ENCODE data around the gene TEX35. TPM values are rescaled to one million over a fixed set of nuclear protein-coding genes. Genes with fewer than 3 reads are reported as not detected.
"Not testable (repeated sequence)": the region's sequence is repeated elsewhere in the genome, so short reads cannot be mapped to it uniquely, and the experiment has no call there.

Gene TEX35
- polyA plus RNA-seq, 1 donor from 2014 or later = not detected

- peak overlapping the region in 1 of 4 donors; percentile 98 for H3K4me3 Mint-ChIP-seq
- no peak overlapping the region for H3K27ac Mint-ChIP-seq
- H3K36me3 Mint-ChIP-seq = no peaks in the 10 kb centered on the region
- no peaks in the 10 kb centered on the region for H3K9me3 Mint-ChIP-seq
- H3K4me1 Mint-ChIP-seq = peaks cover 11 to 12% (median 11%) of the 10 kb centered on the region in 3 donors
- H3K27me3 Mint-ChIP-seq = no peaks in the 10 kb centered on the region
Measured at GRCh38 chr1:178538192-178538916, 25.4 kb downstream of the TEX35 start.

- peaks cover 12 to 14% (median 13%) of the 10 kb centered on the region in 3 donors for H3K4me1 Mint-ChIP-seq
- peak overlapping the region in 1 of 3 donors; percentile 42 for H3K27ac Mint-ChIP-seq
- H3K9me3 Mint-ChIP-seq = no peaks in the 10 kb centered on the region
- peak overlapping the region in 1 of 4 donors; percentile 98 for H3K4me3 Mint-ChIP-seq
- peaks cover 4% of the 10 kb centered on the region for H3K36me3 Mint-ChIP-seq
- no peaks in the 10 kb centered on the region for H3K27me3 Mint-ChIP-seq
Measured at GRCh38 chr1:178539291-178539690, 26.4 kb downstream of the TEX35 start.

DNA sequence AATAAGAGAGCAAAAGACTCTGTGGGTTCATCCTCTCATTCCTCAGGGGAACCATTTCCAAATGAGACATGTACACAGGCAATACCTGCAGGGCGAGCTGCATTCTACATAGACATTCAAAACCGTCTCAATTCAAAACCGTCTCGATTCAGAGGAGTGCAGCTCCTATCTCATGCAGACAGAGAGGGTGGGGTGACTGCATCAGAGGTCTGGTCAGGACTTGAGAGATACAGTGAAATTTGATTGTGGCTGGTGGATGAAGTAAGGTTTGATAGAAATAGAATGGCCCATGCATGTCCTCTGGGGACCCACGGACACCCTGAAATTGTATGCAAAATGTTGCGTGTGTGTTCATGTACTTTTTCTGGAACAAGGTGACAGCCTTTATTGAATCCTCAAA lies 27.3 kb downstream of the TEX35 start:
- peak overlapping the region in 2 of 4 donors; percentile 48 to 98 for H3K4me3 Mint-ChIP-seq
- peaks cover 7% of the 10 kb centered on the region for H3K36me3 Mint-ChIP-seq
- H3K27ac Mint-ChIP-seq = peak overlapping the region; percentile 20 to 65 (median 46)
- no peaks in the 10 kb centered on the region for H3K9me3 Mint-ChIP-seq
- peaks cover 20 to 22% (median 21%) of the 10 kb centered on the region in 3 donors for H3K4me1 Mint-ChIP-seq
- H3K27me3 Mint-ChIP-seq = no peaks in the 10 kb centered on the region

GRCh38 chr1:178540646-178541045 lies 27.7 kb downstream of the TEX35 start:
- peak overlapping the region in 2 of 4 donors; percentile 16 to 98 for H3K4me3 Mint-ChIP-seq
- H3K27ac Mint-ChIP-seq = peak overlapping the region; percentile 20 to 65 (median 46)
- H3K36me3 Mint-ChIP-seq = peaks cover 7% of the 10 kb centered on the region
- H3K9me3 Mint-ChIP-seq = no peaks in the 10 kb centered on the region
- H3K27me3 Mint-ChIP-seq = no peaks in the 10 kb centered on the region
- peaks cover 25 to 26% (median 26%) of the 10 kb centered on the region in 3 donors for H3K4me1 Mint-ChIP-seq

DNA sequence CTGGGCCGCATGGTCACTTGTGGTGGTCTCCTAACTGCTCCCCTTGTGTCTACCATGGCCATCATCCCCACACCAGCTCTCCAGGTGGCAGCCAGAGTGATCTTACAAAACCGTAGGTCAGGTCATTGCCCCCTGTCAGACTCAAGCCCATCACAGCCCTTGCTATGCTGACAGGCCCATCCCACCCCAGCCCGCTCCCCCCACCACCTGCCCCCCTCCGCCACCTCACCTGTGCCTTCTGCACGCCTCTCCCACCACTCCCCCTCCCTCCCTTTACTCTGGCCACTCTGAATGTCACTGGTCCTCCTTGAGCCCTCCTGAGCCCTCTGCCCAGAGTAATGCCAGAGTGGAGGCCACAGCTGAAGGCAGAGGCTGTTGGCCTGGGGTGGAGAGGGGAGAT lies 28.5 kb downstream of the TEX35 start:
- Mint-ChIP-seq H3K36me3 (peaks cover 13% of the 10 kb centered on the region), H3K9me3 (no peaks in the 10 kb centered on the region), H3K27me3 (no peaks in the 10 kb centered on the region), H3K4me1 (peaks cover 30 to 32% (median 31%) of the 10 kb centered on the region in 3 donors), H3K27ac (peak overlapping the region in 1 of 3 donors; percentile 34), H3K4me3 (peak overlapping the region in 3 of 4 donors; percentile 98 to 99 (median 98))

- no peaks in the 10 kb centered on the region for H3K9me3 Mint-ChIP-seq
- H3K4me3 Mint-ChIP-seq = peak overlapping the region; percentile 97 to 99 (median 98)
- H3K4me1 Mint-ChIP-seq = peaks cover 30 to 33% (median 31%) of the 10 kb centered on the region in 3 donors
- peak overlapping the region; percentile 36 to 94 (median 84) for H3K27ac Mint-ChIP-seq
- H3K27me3 Mint-ChIP-seq = no peaks in the 10 kb centered on the region
- H3K36me3 Mint-ChIP-seq = peaks cover 13% of the 10 kb centered on the region
Measured at GRCh38 chr1:178541829-178542553, 29.1 kb downstream of the TEX35 start.

DNA sequence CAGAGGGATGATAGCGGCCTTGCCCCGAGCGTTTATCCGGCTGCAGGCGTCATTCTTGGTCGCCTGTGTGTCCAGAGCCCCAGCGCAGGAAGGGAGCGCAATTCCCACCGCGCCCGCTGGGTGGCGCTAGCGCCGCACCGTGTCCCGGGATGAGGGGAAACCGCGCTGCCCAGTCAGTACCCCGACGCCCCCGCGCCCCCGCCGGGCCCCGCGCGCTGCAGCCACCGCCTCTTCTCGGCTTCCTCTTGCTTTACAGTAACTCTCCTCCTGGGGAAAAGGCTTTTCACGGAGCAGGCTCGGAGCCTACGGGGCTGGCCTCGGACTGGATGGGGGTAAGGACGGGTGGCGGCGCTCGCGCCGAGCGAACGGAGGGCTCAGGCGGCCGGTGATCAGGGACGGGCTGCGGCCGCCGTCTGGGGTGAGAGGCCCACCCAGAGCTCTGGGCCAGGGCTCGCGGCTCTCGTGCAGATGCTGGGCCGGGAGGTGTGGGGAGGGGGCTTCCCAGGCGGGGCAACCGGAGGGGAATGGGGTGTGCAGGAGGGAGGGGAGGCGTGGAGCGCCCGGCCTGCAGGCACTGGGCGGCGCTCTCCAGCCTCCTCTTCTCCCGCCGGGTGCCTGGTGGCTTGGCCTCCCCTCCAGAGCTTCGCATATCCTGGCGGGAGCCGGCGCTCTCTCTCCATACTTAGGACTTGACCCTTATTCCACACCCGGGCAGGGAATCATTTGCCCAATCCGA lies 29.8 kb downstream of the TEX35 start:
- Mint-ChIP-seq H3K27ac (peak overlapping the region; percentile 94 to 96 (median 94)), H3K9me3 (peaks cover 0 to 2% (median 0%) of the 10 kb centered on the region in 3 donors), H3K27me3 (no peaks in the 10 kb centered on the region), H3K4me1 (peaks cover 30 to 37% (median 31%) of the 10 kb centered on the region in 3 donors), H3K4me3 (peak overlapping the region; percentile 97 to 99 (median 98)), H3K36me3 (peaks cover 15% of the 10 kb centered on the region)

GRCh38 chr1:178543290-178543607 lies 30.3 kb downstream of the TEX35 start:
- H3K9me3 Mint-ChIP-seq = peaks cover 0 to 2% (median 0%) of the 10 kb centered on the region in 3 donors
- H3K27me3 Mint-ChIP-seq = no peaks in the 10 kb centered on the region
- H3K27ac Mint-ChIP-seq = peak overlapping the region; percentile 94 to 96 (median 94)
- peaks cover 17% of the 10 kb centered on the region for H3K36me3 Mint-ChIP-seq
- H3K4me3 Mint-ChIP-seq = peak overlapping the region; percentile 97 to 99 (median 98)
- H3K4me1 Mint-ChIP-seq = peaks cover 30 to 41% (median 31%) of the 10 kb centered on the region in 3 donors

- H3K36me3 Mint-ChIP-seq = peaks cover 17% of the 10 kb centered on the region
- peaks cover 30 to 48% (median 37%) of the 10 kb centered on the region in 3 donors for H3K4me1 Mint-ChIP-seq
- peak overlapping the region; percentile 97 to 99 (median 98) for H3K4me3 Mint-ChIP-seq
- H3K9me3 Mint-ChIP-seq = peaks cover 0 to 2% (median 0%) of the 10 kb centered on the region in 3 donors
- peak overlapping the region; percentile 94 to 96 (median 94) for H3K27ac Mint-ChIP-seq
- no peaks in the 10 kb centered on the region for H3K27me3 Mint-ChIP-seq
Measured at GRCh38 chr1:178544531-178544930, 31.6 kb downstream of the TEX35 start.

GRCh38 chr1:178548108-178548507 lies 35.2 kb downstream of the TEX35 start:
- H3K36me3 Mint-ChIP-seq = peaks cover 37% of the 10 kb centered on the region
- peaks cover 0 to 2% (median 2%) of the 10 kb centered on the region in 3 donors for H3K9me3 Mint-ChIP-seq
- H3K27ac Mint-ChIP-seq = peak overlapping the region in 1 of 3 donors; percentile 39
- H3K4me3 Mint-ChIP-seq = peak overlapping the region in 3 of 4 donors; percentile 17 to 68 (median 55)
- H3K27me3 Mint-ChIP-seq = no peaks in the 10 kb centered on the region
- peaks cover 32 to 48% (median 35%) of the 10 kb centered on the region in 3 donors for H3K4me1 Mint-ChIP-seq

DNA sequence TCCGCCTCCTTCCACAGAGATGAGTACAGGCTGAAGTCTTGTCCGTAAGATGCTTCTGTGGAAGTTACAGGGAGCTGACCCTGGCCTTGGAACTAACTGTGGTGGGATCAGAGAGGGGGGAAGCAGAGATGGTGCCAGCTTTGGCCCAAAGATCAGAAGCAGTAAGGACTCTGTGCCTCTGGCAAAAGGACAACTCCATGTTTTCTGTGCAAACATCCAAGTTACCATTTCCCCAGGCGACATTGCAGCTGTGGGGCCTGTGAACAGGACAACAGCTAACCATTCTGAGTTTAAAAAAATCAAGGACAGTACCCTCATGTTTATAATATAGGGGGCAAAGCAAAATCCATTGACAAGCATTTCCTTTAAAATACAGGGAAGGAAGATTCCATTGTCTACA lies 38.4 kb downstream of the TEX35 start:
- Mint-ChIP-seq H3K27me3 (no peaks in the 10 kb centered on the region), H3K4me3 (no peak overlapping the region), H3K36me3 (peaks cover 33% of the 10 kb centered on the region), H3K27ac (peak overlapping the region in 1 of 3 donors; percentile 34), H3K4me1 (peaks cover 12 to 30% (median 14%) of the 10 kb centered on the region in 3 donors), H3K9me3 (peaks cover 6 to 11% (median 9%) of the 10 kb centered on the region in 3 donors)

DNA sequence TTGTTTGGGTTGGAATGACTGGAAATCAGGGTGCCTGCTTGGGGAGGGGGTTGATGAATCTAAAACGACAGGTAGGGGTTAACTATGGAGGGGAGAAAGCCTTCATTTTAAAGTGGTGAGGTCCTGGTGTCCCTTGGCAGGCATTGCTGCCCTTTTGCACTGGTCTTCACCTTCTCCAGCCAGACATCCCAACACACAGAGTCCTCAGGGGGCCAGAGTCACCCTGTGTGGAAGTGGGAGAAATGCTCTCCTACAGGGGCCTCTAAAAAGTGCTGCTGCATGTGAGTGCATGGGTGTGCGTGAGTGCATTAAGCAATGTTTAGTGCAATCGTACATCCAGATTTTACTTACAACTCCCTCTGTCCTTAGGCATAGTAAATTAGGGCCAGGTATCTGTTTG lies 39.0 kb downstream of the TEX35 start:
- Mint-ChIP-seq H3K4me1 (peaks cover 13 to 32% (median 14%) of the 10 kb centered on the region in 3 donors), H3K9me3 (peaks cover 6 to 11% (median 9%) of the 10 kb centered on the region in 3 donors), H3K27ac (peak overlapping the region in 1 of 3 donors; percentile 8), H3K36me3 (peaks cover 33% of the 10 kb centered on the region), H3K4me3 (no peak overlapping the region), H3K27me3 (no peaks in the 10 kb centered on the region)

DNA sequence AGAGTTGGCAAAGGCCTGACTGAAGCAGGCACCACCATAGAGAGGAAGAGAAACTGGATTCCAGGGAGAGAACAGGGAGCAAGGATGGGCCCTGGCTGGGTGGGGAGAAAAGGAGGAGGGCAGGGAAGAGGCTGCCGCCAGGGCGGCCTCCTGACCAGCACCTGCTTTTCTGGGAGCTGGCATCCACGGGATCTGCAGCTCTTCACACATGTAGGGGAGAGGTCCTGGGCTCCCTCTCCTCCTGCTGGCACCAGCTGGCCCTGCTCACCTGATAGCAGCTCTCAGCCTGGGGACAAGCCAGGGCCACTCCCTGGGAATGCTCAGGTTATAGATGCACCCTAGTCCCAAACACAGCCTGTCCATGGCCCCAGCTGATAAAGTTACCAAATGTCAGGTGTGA lies 39.9 kb downstream of the TEX35 start:
- Mint-ChIP-seq H3K27ac (peak overlapping the region in 2 of 3 donors; percentile 59 to 87), H3K4me1 (peaks cover 16 to 30% (median 19%) of the 10 kb centered on the region in 3 donors), H3K4me3 (peak overlapping the region in 1 of 4 donors; percentile 21), H3K27me3 (no peaks in the 10 kb centered on the region), H3K9me3 (peaks cover 4 to 11% (median 9%) of the 10 kb centered on the region in 3 donors), H3K36me3 (peaks cover 30% of the 10 kb centered on the region)

GRCh38 chr1:178554351-178554750 lies 41.4 kb downstream of the TEX35 start:
- H3K4me3 Mint-ChIP-seq, H3K27me3 Mint-ChIP-seq: not testable (repeated sequence)
- Mint-ChIP-seq H3K27ac (peak overlapping the region in 1 of 3 donors; percentile 67), H3K9me3 (peaks cover 4 to 11% (median 9%) of the 10 kb centered on the region in 3 donors), H3K36me3 (peaks cover 29% of the 10 kb centered on the region), H3K4me1 (peaks cover 16 to 23% (median 22%) of the 10 kb centered on the region in 3 donors)
